Middle frontal gyrus (tissue), 1 donor: ENCODE results near the gene TGFBR3.
"Not testable (repeated sequence)": the region's sequence is repeated elsewhere in the genome, so short reads cannot be mapped to it uniquely, and the experiment has no call there.

Experiments
- DNase-seq: peaks from one replicate; pipeline ENCODE4 v3.0.0-alpha.2; 2015; ENCODE audit warnings: low spot score; ENCODE audit errors: extremely low spot score

Gene TGFBR3

DNA sequence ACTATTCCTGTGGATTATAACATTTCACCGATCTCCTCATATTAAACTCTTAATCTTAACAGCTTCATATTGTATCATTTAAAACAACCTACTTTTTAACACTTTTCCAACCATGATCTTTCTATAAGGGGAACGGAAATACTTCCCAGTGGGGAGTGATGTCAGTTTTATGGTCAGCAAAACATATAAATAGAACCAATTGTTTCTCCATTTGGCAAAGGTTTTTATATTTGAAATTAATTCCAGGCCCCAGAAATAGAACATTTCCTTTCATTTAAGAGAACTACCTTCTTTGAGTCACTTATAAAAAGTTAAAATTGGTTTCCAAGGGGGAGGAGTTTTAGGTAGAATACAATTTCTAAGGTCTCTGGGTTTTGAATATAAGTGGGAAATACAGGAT, 189.6 kb downstream of the TGFBR3 start:
- no peak for DNase-seq

DNA sequence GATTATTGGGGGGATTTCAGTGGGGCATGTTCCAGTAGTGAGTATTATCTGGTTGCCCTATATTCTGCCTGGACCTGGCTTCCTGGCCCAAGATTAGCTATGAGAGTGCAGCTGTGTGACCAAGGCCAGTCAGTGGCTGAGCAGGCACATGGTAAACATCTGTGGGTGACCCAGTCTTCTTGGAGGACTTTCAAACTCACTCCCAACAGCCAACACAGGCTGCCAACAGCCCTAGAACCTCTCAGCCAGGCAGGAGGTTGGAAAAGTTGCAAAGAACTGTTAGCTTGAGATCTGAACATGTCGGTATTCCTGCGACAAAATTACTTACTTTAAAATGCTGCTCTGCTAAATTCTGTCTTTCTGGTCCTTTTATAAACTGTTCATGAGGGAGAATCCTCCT, 192.4 kb downstream of the TGFBR3 start:
- DNase-seq: no peak

- no peak for DNase-seq
These were observed 194.4 kb downstream of the TGFBR3 start for GRCh38 chr1:91691525-91691924.

DNA sequence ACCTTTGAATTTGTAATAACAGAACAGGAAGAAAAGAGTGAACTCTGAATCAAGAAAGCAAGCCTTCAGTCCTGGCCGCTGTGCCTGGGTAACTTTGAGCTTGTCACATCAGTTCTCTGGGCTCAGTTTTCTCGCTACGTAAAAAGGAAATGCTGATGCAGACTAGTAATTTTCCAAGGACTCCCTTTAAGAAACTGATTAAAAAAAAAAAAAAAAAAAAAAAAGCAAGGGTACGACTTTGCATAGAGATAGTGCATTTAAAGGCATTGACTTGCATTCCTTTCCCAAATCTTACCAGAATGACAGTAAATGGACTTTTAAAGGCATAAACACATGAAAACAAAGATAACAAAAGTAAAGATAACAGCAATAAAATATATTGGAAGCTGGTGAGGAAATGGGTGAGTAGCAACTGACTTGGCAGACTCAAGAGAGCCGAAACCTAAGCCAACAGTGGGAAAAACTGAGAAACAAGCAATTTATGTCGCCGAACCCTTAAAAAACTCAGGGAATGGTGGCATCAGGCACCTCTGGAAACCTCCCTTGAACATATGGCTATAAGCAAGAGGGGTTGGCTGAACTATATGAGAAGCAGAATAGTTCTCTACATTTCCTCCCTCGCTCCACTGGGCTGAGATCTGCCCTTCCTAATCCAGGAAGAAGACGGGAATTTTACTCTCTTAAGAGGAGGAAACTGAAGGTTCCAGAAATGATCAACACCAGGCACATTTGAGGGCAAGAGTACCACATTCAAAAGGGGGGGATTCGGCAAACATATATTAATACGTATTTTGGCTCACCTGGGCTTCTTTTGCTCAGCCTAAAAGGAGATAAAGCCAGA, 196.1 kb downstream of the TGFBR3 start:
- no peak for DNase-seq

- DNase-seq: no peak
These were observed 198.5 kb downstream of the TGFBR3 start for GRCh38 chr1:91687452-91687851.

DNA sequence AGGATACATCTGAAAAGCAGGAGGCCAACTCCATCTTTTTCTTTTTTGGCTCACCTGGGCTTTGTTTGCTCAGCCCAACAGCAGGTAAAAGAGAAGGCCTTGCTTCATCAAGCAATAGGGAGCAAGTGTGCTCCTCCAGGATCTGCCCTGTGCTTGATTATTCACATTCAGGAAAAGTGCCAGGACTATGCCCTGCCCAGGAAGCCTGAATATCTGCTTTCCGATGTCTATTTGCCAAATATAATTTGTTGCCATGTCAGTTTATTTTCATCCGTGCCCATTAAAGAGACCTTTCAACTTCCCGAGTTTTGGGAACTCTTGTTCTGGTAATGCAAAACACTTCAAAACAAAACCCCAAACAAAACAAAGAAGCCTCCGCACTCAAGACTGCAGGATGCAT, 200.0 kb downstream of the TGFBR3 start:
- no peak for DNase-seq

GRCh38 chr1:91684481-91685196, 201.3 kb downstream of the TGFBR3 start:
- DNase-seq: no peak

DNA sequence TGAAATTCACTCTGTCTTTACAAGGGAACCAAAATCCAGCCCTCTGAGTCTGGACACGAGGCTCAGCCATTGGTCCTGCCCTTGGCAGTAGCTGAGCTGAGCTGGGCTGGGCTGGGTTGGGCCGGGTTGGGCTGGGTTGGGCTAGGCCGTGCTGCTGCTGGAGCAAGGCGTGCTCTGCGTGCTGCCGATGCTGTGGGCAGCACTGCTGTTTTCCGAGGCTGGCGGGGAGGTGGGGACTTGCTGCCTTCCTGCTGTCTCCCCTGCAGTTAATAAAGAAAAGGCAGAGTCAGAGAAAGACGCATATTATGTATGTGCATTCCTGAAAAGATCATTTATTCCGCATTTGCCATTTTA, 202.4 kb downstream of the TGFBR3 start:
- no peak for DNase-seq

DNA sequence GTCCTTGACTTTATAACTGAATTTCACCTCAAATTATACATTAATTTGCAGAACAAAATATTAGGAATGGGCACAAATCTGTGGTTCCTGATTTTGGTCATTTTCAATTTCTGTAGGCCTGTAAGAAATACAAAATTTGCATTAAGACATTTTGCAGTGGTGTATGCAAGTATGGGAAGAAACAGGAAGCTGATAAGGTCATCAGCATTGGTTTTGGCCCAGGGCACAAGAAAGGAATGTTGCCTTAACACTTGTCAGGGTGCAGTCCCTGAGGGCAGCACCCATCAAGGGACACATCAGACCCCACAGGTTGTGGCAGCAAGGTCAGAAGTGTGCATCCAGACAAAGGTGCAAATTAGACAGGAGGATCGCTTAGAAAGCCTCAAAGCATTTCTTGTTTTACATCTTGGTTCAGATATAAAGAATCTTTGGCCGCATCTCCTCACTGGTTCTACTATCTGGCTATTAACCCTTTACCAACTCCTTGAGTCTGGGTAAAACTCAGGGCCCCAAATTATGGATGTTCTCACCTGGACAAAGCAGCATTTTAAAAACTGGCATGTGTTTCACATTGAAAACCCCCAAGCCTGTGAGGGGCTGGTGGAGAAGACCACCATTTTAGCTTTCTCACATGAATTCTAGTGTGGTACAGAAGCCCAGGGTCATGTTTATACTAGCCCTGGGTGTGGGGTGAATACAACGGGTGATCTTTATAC, 202.9 kb downstream of the TGFBR3 start:
- no peak for DNase-seq

GRCh38 chr1:91680556-91681155, 205.3 kb downstream of the TGFBR3 start:
- DNase-seq: no peak

DNA sequence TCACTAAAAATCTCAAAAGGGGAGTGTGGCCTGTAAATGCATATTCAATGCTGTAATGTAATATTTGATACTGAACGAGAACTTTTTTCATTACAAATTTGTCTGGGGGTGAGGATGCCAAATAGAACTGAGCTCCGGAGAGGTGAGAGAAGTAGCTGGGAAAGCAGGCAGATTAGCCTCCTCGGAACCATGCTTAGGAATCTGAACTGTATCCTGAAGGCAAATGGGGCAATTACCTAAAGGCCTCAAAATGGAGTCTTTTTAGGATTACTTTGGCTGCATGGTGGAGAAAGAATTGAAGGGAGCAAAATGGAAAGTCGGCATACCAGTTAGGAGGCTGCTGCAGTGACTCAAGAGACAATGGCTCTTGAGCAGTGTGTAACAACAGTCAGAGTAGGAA, 206.5 kb downstream of the TGFBR3 start:
- no peak for DNase-seq

DNA sequence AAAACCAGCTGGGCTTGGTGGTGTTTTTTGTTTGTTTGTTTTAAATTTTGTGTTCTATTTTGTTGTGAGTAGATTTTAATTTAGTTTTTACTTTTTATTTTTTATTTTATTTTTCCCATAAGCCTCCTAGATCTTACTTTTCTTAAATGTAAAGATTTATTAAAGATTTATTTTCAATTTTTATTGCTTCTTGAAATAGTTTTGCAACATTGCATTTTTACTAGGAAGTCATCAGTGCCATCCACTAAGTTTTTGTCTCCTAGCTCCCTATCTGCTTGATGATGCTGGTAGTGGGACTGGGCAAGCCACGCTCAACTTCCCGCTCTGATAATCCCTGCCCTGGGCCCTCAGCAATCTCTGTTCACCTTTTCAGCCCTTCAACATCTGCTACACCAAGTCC, 209.9 kb downstream of the TGFBR3 start:
- DNase-seq: no peak

GRCh38 chr1:91674107-91674506, 211.8 kb downstream of the TGFBR3 start:
- DNase-seq: no peak

DNA sequence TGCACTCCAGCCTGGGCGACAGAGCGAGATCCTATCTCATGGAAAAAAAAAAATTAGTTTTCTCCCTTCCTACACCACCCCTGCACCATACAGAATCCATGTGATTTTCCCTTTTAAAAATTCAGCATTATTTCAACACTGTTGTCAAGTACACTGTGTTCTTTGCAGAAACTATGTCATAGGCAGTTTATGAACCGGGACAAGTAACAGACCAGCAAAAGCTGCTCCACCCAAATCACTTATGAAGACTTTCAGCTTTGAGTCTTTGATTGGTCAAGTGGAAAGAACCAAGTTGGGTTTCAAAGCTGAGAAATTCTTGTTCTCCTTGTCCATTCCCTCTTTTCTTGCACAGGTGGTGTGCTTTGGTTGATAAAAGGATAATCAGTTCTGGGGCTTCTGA, 212.3 kb downstream of the TGFBR3 start:
- no peak for DNase-seq

- DNase-seq: no peak
These were observed 213.3 kb downstream of the TGFBR3 start for GRCh38 chr1:91672601-91673161.

- DNase-seq: no peak
These were observed 215.2 kb downstream of the TGFBR3 start for GRCh38 chr1:91670781-91671180.

DNA sequence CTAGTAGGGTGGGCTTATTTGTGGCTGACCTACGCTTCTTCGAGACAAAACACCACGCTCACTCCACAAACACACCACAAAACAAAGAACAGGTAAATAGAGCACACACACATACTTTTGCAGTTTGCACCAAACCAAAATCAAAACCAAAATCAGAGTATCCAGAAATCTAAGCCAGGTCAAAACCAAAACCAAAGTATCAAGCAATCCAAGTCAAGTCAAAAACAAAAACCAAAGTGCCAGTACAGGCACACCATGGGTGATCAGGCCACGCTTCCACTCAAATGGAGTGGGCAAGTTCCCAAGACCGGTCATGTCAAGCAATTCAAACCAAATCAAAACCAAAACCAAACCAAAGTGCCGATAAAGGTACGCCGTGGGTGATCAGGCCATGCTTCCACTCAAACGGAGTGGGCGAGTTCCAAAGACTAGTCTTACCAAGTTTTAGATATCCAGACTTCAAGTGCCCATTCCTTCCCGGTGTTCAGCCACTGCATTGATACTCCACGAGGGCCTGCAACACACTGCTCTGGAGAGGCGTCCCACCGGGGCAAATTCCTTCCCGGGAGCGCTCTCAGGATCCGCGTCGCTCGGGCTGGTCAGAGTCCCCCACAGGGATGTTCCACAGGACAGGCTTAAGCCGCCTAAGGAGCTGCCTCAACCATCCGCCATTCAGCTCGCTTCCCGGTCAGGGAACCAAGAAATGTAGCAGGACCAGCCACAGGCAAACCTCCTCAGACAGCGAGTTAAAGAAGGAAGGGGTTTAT, 216.2 kb downstream of the TGFBR3 start:
- DNase-seq: no peak

GRCh38 chr1:91666651-91667050, 219.3 kb downstream of the TGFBR3 start:
- DNase-seq: not testable (repeated sequence)

GRCh38 chr1:91661121-91661520, 224.8 kb downstream of the TGFBR3 start:
- no peak for DNase-seq

DNA sequence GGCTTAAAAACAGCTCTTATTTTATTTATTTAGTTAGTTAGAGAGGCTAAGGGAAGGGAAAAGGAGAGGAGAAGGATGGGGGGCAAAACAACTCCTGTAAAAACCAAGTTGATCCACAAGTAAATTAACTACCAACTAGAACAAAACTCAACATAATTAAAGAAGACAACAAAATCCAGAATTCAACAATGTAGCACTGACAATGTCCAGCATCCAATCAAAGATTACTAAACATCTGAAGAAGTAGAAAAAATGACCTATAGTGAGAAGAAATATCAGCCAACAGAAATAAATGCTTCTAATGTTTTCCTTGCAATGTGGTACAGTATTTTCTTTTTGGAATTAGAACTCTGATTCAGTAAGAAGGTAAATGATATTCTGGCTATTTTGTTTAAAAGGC, 225.2 kb downstream of the TGFBR3 start:
- DNase-seq: no peak
